Esophagus muscularis mucosa (tissue), 4 donors: ENCODE results near the gene IQGAP1. TPM values are rescaled to one million over a fixed set of nuclear protein-coding genes. Genes with fewer than 3 reads are reported as not detected.

Experiments used
- DNase-seq: peaks from one replicate; pipeline ENCODE4 v3.0.0-alpha.2; 2017; ENCODE audit errors: extremely low spot score
- H3K27ac ChIP-seq, 4 donors: fragments of 200-600 bp; sonication (generic); replicated peaks in 1 of 4; 1 replicate in 3 of 4; 2 replicates in 1 of 4; pipeline ENCODE4 v1.5.1; 2016 to 2019; ENCODE audit warnings: mild to moderate bottlenecking in 1 of 4
- H3K27me3 ChIP-seq, 4 donors: fragments of 200-600 bp; sonication (generic); one replicate each; pipeline versions ENCODE4 v1.5.1 to v1.6.0; 2016 to 2019
- H3K36me3 ChIP-seq, 4 donors: fragments of 200-600 bp; sonication (generic); one replicate each; pipeline ENCODE4 v1.5.1; 2016 to 2019
- H3K4me1 ChIP-seq, 4 donors: fragments of 200-600 bp; sonication (generic); one replicate each; pipeline ENCODE4 v1.5.1; 2016 to 2019
- H3K4me3 ChIP-seq, 4 donors: fragments of 200-600 bp; sonication (generic); 1 replicate in 2 of 4; 2 replicates in 2 of 4; pipeline ENCODE4 v1.5.1; 2016 to 2019; ENCODE audit warnings: mild to moderate bottlenecking in 4 of 4, moderate library complexity in 1 of 4
- H3K9me3 ChIP-seq, 4 donors: fragments of 200-600 bp; sonication (generic); 1 replicate in 3 of 4; 2 replicates in 1 of 4; pipeline ENCODE4 v1.5.1; 2016 to 2019
- EP300 ChIP-seq: sonication (generic); formaldehyde crosslinking; IDR thresholded peaks from one replicate; pipeline ENCODE4 v1.6.1; 2017; ENCODE audit warnings: antibody characterized with exemption
- POLR2A ChIP-seq: fragments of 450-650 bp; IDR thresholded peaks from one replicate; pipeline ENCODE4 v1.6.1; 2017; ENCODE audit warnings: antibody characterized with exemption, moderate library complexity, mild to moderate bottlenecking, low read depth
- POLR2AphosphoS5 ChIP-seq, 2 donors: sonication (generic); formaldehyde crosslinking; IDR thresholded peaks; one replicate each; pipeline ENCODE4 v1.6.1; 2017; ENCODE audit warnings: antibody characterized with exemption in 2 of 2
- WGBS: methylation state at CpG from one replicate; pipeline ENCODE4 v1.1.5; 2018; 5-methylcytosine and 5-hydroxymethylcytosine counted together
- intact Hi-C: fragments of 100-400 bp; cut with DNase I; formaldehyde crosslinking; loops from one replicate; pipeline ENCODE4 v1.15.1; 2023
- total RNA-seq, 4 donors: library from RNA; depleted of rRNA; stranded (reverse); fragments of >200 nt; gene quantifications; one replicate each; pipeline versions ENCODE4 v1.1.0 to v1.2.1, GENCODE V29; 2016
- TF ChIP-seq, protein P1 (sequence below), 3 experiments: fragments of 200-600 bp in 2 of 3; fragments of 450-650 bp in 1 of 3; sonication (generic) in 2 of 3; IDR thresholded peaks; one replicate each; pipeline ENCODE4 v1.5.1; 2017 to 2019; ENCODE audit warnings: antibody characterized with exemption in 3 of 3, mild to moderate bottlenecking in 2 of 3, moderate library complexity in 1 of 3

IQGAP1 gene
- total RNA-seq, 4 donors from 2014 or later, result 212 to 293 (median 251) TPM

DNA sequence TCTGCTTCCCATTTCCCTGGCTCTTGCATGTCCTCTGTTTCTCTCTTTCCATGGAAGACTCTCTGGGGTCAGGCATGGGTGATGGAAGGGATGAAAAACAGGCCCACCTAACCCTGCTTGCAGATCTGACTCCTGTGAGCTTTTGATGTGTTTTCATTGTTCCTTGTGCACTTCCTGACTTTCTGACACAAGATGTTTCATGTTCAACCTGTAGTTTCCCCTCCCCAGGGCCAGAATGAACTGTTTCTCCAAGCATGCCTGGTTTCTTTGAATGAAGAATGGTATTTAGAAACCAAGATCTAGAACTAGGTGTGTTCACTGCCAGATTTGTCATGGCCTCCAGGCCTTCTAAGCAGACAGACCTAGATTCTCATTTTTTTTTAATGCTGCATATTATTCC, 105.6 kb downstream of the IQGAP1 start:
- TF ChIP-seq POLR2AphosphoS5 (IDR thresholded peaks at IDR 0.05) (no peak), EP300 (no peak), POLR2A (no peak)
- TF ChIP-seq, protein P1, sequence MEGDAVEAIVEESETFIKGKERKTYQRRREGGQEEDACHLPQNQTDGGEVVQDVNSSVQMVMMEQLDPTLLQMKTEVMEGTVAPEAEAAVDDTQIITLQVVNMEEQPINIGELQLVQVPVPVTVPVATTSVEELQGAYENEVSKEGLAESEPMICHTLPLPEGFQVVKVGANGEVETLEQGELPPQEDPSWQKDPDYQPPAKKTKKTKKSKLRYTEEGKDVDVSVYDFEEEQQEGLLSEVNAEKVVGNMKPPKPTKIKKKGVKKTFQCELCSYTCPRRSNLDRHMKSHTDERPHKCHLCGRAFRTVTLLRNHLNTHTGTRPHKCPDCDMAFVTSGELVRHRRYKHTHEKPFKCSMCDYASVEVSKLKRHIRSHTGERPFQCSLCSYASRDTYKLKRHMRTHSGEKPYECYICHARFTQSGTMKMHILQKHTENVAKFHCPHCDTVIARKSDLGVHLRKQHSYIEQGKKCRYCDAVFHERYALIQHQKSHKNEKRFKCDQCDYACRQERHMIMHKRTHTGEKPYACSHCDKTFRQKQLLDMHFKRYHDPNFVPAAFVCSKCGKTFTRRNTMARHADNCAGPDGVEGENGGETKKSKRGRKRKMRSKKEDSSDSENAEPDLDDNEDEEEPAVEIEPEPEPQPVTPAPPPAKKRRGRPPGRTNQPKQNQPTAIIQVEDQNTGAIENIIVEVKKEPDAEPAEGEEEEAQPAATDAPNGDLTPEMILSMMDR (IDR thresholded peaks at IDR 0.05), result no peak
- intact Hi-C loops, result no loop called here
- H3K27me3 ChIP-seq, result no peaks in the 10 kb centered on the region
- H3K27ac ChIP-seq, result no peak overlapping the region
- H3K9me3 ChIP-seq, result no peaks in the 10 kb centered on the region
- H3K36me3 ChIP-seq, result peaks cover 82 to 100% (median 98%) of the 10 kb centered on the region in 4 donors
- no peak overlapping the region for H3K4me3 ChIP-seq
- peaks cover 0 to 7% (median 2%) of the 10 kb centered on the region in 4 donors for H3K4me1 ChIP-seq
- no peak for DNase-seq

DNA sequence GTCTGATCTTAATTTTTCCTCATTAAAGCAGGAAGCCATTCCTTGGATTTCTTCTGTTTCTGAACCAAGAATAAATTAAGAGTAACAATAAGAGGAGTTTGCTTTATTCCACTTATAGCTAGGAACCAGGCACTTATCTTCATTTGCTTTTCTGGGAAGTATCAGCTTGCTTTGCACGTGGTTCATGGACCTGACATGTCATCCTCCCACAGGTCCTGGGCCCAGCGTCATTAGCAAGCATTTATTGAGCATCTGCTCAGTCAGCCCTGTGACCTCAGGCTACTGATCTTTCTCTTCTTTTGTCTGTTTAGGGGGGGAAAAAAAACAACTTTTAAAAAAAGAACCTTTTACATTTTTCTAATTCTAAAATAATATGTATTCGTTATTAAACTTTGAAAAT, 107.0 kb downstream of the IQGAP1 start:
- Histone ChIP-seq H3K4me1 (peaks cover 0 to 7% (median 0%) of the 10 kb centered on the region in 4 donors), H3K27ac (no peak overlapping the region), H3K36me3 (peaks cover 83 to 100% (median 98%) of the 10 kb centered on the region in 4 donors), H3K27me3 (no peaks in the 10 kb centered on the region), H3K9me3 (no peaks in the 10 kb centered on the region), H3K4me3 (no peak overlapping the region)
- TF ChIP-seq, protein P1 (IDR thresholded peaks at IDR 0.05), result no peak
- DNase-seq, result no peak
- intact Hi-C loops, result no loop called here
- 68% methylated on average over 3 of the region's 3 CpGs for WGBS

DNA sequence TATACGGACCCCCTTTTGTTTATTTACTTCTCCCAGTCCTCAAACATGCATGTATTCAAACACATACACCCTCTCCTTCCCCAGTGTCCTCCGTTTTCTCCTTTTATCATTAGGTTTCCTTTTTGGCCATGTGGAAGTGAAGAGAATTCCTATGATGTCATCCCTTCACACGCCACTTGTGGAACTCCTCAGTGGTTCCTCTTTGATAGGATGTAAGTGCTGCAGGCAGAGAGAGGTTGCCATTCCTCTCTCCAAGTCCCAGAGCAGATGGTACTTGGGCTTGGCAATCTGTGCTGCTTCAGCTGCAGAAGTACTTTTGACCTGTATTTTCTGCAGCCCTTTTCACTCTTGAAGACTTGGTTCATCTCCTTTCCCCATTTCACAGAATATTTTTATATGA, 108.7 kb downstream of the IQGAP1 start:
- DNase-seq, result no peak
- no peak for TF ChIP-seq POLR2AphosphoS5 (IDR thresholded peaks at IDR 0.05)
- no peak for TF ChIP-seq EP300
- no peak for TF ChIP-seq POLR2A
- TF ChIP-seq, protein P1 (IDR thresholded peaks at IDR 0.05), result no peak
- Histone ChIP-seq H3K9me3 (no peaks in the 10 kb centered on the region), H3K4me3 (no peak overlapping the region), H3K27me3 (no peaks in the 10 kb centered on the region), H3K4me1 (peaks cover 0 to 7% (median 0%) of the 10 kb centered on the region in 4 donors), H3K27ac (no peak overlapping the region), H3K36me3 (peaks cover 82 to 100% (median 95%) of the 10 kb centered on the region in 4 donors)
- intact Hi-C loops, result no loop called here
- 43% methylated on average over 3 of the region's 3 CpGs for WGBS

GRCh38 chr15:90497376-90497775, 109.3 kb downstream of the IQGAP1 start:
- Histone ChIP-seq H3K36me3 (peaks cover 77 to 100% (median 95%) of the 10 kb centered on the region in 4 donors), H3K27ac (no peak overlapping the region), H3K4me1 (peaks cover 0 to 7% (median 0%) of the 10 kb centered on the region in 4 donors), H3K27me3 (no peaks in the 10 kb centered on the region), H3K4me3 (no peak overlapping the region), H3K9me3 (no peaks in the 10 kb centered on the region)
- TF ChIP-seq POLR2AphosphoS5 (IDR thresholded peaks at IDR 0.05) (no peak), POLR2A (no peak)
- TF ChIP-seq, protein P1 (IDR thresholded peaks at IDR 0.05), result no peak
- intact Hi-C loops, result no loop called here
- no peak for DNase-seq
- 65% methylated on average over 3 of the region's 3 CpGs for WGBS

- TF ChIP-seq EP300 (no peak), POLR2A (no peak), POLR2AphosphoS5 (IDR thresholded peaks at IDR 0.05) (no peak)
- TF ChIP-seq, protein P1 (IDR thresholded peaks at IDR 0.05), result no peak
- intact Hi-C loops, result no loop called here
- H3K4me1 ChIP-seq, result peaks cover 0 to 7% (median 0%) of the 10 kb centered on the region in 4 donors
- H3K9me3 ChIP-seq, result no peaks in the 10 kb centered on the region
- no peaks in the 10 kb centered on the region for H3K27me3 ChIP-seq
- peaks cover 76 to 100% (median 95%) of the 10 kb centered on the region in 4 donors for H3K36me3 ChIP-seq
- 78% methylated on average over 6 of the region's 6 CpGs for WGBS
- H3K27ac ChIP-seq, result no peak overlapping the region
- no peak for DNase-seq
- no peak overlapping the region for H3K4me3 ChIP-seq
These were observed 109.9 kb downstream of the IQGAP1 start for GRCh38 chr15:90497912-90498311.
